AG09309 (cell line): ENCODE results near the gene ZNF17.

Source experiments
- DNase-seq: peaks from one replicate; pipeline ENCODE4 v3.0.0-alpha.2; 2010; ENCODE audit warnings: low read depth
- H3K4me3 ChIP-seq: 2 replicates; pipeline ENCODE4 v1.5.1; 2011; ENCODE audit warnings: mild to moderate bottlenecking, low read depth, low read length, moderate library complexity; ENCODE audit not compliant: control insufficient read depth
- TF ChIP-seq, protein P1 (sequence below): IDR thresholded peaks from 2 replicates; pipeline ENCODE4 v1.5.1; 2011; ENCODE audit warnings: mild to moderate bottlenecking, low read depth, low read length, inconsistent platforms; ENCODE audit not compliant: insufficient read depth, control insufficient read depth; ENCODE audit errors: missing control alignments

ZNF17 gene

GRCh38 chr19:57395710-57396109 is 15.3 kb upstream of the ZNF17 start:
- TF ChIP-seq, protein P1, sequence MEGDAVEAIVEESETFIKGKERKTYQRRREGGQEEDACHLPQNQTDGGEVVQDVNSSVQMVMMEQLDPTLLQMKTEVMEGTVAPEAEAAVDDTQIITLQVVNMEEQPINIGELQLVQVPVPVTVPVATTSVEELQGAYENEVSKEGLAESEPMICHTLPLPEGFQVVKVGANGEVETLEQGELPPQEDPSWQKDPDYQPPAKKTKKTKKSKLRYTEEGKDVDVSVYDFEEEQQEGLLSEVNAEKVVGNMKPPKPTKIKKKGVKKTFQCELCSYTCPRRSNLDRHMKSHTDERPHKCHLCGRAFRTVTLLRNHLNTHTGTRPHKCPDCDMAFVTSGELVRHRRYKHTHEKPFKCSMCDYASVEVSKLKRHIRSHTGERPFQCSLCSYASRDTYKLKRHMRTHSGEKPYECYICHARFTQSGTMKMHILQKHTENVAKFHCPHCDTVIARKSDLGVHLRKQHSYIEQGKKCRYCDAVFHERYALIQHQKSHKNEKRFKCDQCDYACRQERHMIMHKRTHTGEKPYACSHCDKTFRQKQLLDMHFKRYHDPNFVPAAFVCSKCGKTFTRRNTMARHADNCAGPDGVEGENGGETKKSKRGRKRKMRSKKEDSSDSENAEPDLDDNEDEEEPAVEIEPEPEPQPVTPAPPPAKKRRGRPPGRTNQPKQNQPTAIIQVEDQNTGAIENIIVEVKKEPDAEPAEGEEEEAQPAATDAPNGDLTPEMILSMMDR: no peak
- no peak for DNase-seq
- H3K4me3 ChIP-seq: no peak overlapping the region

DNA sequence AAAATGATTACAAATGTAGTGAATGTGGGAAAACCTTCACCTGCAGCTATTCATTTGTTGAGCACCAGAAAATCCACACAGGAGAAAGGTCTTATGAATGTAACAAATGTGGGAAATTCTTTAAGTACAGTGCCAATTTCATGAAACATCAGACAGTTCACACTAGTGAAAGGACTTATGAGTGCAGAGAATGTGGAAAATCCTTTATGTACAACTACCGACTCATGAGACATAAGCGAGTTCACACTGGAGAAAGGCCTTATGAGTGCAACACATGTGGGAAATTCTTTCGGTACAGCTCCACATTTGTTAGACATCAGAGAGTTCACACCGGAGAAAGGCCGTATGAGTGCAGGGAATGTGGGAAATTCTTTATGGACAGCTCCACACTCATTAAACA is 12.1 kb upstream of the ZNF17 start:
- no peak overlapping the region for H3K4me3 ChIP-seq
- TF ChIP-seq, protein P1: no peak
- DNase-seq: no peak

GRCh38 chr19:57403737-57404563 is 7.0 kb upstream of the ZNF17 start:
- no peak for DNase-seq
- TF ChIP-seq, protein P1: no peak
- no peak overlapping the region for H3K4me3 ChIP-seq

GRCh38 chr19:57406516-57407123 is 4.3 kb upstream of the ZNF17 start:
- H3K4me3 ChIP-seq: no peak overlapping the region
- TF ChIP-seq, protein P1: peak; percentile 91
- DNase-seq: no peak

DNA sequence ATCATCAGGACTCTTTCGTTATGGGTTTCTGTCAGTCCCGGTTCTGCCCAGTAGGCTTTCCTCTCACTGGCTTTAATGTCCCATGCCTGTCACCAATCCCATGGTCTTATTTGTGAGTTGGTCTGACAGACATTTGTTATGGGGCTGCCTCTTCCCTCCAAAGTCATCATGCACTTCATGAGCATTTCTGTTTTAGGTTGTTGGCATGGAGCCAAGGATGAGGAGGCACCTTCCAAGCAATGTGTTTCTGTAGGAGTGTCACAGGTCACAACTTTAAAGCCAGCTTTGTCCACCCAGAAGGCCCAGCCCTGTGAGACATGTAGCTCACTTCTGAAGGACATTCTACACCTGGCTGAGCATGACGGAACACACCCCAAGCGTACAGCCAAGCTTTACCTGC is 8.5 kb downstream of the ZNF17 start:
- DNase-seq: no peak
- TF ChIP-seq, protein P1: no peak
- H3K4me3 ChIP-seq: no peak overlapping the region

DNA sequence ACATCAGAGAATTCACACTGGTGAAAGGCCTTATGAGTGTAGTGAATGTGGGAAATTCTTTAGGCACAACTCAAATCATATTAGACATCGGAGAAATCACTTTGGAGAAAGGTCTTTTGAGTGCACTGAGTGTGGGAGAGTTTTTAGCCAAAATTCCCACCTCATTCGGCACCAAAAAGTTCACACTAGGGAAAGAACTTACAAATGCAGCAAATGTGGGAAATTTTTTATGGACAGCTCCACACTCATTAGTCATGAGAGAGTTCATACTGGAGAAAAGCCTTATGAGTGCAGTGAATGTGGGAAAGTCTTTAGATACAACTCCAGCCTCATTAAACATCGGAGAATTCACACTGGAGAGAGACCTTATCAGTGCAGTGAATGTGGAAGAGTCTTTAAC is 10.1 kb downstream of the ZNF17 start:
- no peak for DNase-seq
- no peak overlapping the region for H3K4me3 ChIP-seq
- TF ChIP-seq, protein P1: no peak
